Endometrial microvascular endothelial cells (primary cell): ENCODE data around the gene CD200R1L. TPM values are rescaled to one million over a fixed set of nuclear protein-coding genes. Genes with fewer than 3 reads are reported as not detected.

ENCODE experiments used
- in situ Hi-C: cut with HindIII; loops from 2 replicates; pipeline ENCODE4 v1.10.0; 2017; ENCODE audit warnings: low sequenced_read_pairs, low pct_unique_long_range_greater_than_20kb; ENCODE audit errors: inconsistent ontology term
- total RNA-seq: library from RNA; depleted of rRNA; stranded (reverse); fragments of >200 nt; gene quantifications from one replicate; pipeline ENCODE4 v1.2.3, GENCODE V29; 2015; ENCODE audit errors: inconsistent ontology term

The CD200R1L gene
- total RNA-seq, 1 donor from 2014 or later: not detected

DNA sequence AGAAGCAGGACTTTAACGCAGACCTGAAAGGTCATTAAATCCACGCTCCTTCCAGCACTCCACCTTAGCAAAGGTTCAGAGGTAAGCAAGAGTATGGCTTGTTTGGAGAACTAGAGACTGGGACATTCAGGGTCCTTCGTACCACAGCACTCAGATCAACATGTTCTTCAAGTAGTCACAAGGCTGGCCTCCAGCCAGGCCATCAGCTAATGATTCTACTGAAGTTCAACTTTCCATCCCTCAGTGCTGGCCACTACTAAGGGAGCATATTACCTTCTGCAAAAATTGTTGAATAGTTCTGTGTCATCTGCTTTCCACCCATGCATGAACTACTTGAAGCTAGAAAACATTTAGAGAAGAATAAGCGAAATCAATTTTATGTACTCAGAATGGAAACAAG, 17.6 kb downstream of the CD200R1L start:
- in situ Hi-C loops: no loop called here

DNA sequence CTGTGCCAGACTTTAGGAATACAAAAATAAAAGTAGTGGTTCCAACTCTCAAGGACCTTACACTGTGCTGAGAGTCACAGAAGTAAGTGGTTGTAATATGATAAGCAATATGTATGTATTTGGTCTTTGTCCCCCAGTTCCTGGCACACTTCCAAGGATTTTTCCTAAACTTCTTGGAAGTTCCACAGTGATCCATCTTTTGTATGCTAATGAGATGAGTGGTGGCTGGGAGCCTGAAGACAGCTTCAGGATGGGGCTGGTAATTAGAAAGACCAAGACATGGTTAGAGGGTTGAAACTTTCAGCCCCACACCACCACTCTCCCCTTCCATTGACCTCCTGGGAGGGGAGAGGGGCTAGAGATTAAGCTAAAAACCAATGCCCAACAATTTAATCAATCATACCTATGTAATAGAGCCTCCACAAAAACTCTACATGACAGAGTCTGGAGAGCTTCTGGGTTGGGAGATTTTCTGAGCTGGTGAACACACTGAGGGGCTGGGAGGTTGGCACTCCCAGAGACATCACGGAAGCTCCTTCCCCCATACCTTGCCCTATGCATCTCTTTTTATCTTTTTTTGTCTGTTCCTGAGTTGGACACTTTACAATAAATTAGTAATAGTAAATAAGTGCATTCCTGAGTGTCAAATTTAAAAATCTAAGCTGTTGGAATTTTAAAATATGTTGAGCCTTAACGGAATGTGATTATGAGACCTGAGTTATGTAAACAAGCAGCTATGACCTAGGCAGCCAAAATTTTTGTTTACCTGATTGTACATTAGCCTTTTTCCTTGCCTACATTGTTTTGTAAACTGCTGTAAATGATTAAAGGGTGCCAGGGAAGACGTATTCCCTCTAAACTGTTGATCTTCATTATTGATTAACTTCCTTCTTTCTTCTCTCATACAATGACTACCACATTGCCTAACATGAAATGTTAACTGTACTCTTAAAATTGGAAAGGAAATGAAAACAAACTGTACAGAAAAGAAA, 24.3 kb downstream of the CD200R1L start:
- in situ Hi-C loops: no loop called here

DNA sequence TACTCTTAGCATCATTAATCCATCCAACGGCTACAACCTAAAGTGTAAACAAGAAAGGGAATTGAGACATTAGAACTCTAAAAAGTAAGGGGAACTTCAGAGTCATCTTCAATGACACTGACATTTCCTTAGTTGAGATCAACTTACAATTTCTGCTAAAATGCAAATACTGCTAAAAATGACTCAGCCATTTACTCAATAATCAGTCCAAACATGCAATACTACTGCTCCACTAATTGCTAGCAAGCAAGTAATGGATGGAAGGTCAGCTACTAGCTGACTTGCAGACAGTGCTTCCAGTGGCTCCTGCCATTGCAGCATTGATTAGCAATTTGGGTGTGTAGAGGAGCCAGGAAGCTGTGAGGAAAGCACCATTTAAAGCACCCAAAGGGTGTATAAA, 28.4 kb downstream of the CD200R1L start:
- in situ Hi-C loops: no loop called here

DNA sequence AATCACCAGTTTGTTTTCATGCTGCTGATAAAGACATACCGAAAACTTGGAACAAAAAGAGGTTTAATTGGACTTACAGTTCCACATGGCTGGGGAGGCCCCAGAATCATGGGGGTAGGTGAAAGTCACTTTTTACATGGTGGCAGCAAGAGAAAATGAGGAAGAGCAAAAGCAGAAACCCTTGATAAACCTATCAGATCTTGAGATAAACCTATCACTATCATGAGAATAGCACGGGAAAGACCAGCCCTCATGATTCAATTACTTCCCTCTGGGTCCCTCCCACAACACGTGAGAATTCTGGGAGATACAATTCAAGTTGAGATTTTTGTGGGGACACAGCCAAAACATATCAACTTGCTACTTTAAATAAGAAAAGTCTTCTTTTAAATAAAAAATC, 28.9 kb downstream of the CD200R1L start:
- in situ Hi-C loops: no loop called here

DNA sequence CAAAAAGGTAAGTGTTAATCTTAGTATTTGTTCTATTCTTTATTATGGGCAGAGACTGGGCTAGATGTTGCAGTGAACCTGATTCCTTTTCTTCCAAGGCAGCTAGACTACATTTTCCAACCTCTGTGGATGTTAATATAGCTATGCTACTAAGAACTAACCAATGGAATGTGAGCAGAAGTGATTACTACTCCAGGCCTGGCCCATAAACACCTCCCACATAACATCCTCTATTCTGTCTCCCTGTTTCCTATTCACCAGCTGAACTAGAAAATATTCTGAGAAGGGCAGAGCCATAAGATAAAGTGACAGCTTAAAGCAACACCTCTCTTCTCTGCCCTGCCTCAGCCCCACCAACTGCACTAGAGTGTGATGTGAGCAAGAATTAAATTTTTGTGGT, 29.4 kb downstream of the CD200R1L start:
- in situ Hi-C loops: no loop called here

DNA sequence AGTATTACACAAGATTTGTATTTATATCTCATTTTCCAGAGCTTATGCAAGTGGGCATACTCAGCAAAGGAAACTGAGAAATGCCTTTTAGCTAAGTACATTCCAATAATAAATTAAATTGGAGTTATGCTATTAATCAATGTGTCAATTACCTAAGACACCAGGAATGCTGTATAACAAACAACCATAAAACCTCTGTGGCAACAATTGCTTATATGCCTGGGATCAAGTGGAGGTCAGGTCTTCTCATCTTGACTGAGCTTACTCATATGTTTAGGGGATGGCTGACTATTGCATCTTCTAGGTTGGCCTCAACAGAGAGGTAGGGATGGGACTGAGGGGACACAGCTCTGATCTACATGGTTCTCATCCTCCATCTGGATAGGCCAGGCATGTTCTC, 30.7 kb downstream of the CD200R1L start:
- in situ Hi-C loops: no loop called here

DNA sequence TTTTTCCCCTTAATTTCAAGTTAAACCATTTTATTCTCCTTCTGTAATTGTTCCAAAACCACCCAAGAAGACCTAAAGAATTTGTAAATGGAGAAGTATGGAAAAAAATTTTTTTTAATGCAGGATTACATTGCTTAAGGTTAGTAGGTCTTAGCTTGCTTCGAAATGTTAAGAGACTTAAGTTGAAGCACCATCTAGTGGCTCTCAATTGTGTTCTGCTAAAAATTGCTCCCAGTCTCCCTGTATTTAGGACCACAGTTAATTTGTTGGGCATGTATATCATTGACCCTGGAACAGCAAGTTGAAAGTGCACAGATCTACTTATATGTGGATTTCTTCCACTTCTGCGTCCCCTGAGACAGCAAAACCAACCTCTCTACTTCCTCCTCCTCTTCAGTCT, 32.4 kb downstream of the CD200R1L start:
- in situ Hi-C loops: no loop called here

DNA sequence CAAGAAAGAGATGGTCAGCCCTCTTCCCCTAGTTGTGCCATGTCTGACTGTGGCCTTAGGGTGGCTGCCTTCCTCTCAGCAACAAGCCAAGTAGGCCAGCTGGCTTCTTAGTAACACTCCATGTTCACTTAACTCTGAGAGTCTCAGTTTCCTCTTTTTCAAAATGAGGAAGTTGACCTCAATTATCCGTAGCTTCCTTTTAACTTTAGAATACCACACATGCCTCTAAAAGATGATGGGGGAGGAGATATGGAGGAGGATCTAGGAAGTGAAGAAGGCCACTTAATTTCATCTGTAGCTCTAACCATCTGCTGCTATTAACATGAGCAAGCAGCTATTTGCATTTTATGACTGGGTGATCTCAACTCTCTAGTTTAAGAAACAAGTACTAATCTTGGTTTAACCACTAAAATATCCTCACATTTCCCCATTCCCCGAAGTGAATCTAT, 32.9 kb downstream of the CD200R1L start:
- in situ Hi-C loops: no loop called here

DNA sequence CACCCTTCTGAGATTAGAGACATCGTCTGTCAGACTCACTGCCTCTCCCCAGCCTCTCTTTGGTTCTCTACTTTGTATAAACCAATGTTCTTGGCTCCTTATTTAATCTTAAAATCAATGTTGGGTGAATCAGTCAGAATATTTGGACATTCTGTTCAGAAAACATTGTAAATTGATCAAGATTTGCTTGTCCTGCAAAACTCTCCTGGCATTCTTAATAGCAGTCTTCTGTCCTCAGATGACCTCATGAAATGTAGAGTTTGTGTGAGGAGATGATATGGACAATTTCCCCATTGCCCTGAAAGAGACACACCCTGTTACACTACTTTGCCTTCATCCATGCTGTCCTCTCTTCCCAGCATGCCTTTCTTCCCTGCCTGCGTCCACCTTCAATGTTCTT, 33.6 kb downstream of the CD200R1L start:
- in situ Hi-C loops: no loop called here

DNA sequence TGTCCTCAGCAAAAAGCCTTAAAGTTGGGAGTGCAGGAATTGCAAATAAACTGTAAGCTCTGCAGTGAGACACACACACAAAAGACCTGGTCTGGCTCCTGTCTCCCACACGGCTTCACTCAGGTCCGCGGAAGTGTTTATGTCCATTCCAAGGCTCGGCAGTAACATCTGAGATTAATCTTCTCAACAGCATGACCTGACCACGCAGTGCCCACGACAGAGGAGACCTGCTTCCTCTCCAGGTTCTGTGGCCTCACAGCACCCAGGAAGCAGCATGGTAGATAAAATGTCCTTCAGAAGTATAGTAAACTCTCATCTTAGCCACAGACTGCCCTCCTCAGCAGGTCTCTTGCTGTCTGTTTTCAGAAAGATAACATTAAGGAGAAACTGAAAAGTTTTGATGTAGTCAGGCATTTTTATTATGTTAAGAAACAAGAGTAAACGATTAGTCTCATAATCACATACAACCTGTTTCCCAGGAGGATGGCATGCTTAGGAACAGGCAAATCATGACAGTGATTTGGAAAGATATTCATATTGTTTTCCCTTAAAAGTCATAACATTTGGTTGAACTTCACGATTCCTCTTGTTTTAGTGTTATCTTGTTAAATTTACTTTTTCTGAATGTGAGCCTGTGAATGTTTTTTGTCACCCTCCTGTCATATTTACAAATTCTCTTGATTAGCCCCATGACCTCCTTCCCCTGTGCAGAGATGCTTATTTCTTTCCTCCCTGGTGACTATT, 34.6 kb downstream of the CD200R1L start:
- in situ Hi-C loops: no loop called here

DNA sequence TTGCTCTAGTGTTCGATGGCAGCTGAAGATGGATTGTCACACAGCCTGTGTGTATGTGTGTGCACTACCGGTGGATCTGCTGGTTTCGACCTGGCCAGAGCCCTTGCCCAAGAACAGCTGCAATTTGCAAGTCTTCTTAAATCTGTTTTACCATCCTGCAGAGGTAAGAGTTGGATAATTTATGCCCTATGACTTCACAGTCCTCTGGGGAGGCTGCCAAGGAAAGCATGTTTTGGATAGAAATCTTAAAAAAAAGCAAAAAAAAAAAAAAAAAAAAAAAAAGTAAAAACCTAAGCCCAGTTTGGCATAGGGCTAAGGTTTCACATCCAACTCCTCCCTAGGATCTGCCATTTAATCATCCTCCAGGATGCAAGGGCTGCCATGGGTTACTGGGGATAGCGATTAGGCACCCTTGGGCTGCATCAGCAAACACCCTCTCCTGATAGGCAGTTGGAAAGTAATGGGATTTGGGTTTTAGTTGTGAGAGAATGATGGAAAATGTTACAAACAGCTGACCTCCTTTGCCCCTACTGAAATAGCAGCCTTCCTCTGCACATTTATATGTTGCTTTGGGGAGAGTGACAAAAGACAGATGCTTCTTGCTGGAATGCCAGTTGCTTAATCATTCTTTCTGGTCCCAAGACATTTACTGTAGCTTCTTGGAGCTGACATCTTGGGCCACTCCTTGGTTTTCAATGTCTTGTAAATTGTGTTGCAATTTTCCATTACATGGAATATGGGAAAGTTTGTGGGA, 35.4 kb downstream of the CD200R1L start:
- in situ Hi-C loops: no loop called here

DNA sequence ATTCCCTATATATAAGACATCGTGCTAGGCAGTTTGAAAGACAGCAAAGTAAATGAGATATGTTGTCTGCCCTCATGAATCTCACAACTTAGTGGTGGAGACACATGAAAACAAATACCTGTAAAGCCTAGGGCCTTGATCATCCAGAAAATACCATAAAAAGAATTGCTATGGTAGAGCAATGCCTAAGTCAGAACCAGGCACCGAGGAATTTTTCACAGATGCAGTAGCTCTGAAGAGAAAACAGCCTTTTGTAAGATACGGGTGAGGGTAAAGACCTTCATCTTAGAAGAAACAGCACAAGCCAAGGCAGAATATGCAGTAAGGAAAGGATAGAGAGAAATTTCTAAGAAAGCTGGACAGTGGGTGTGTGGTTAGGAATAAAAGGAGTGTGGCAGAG, 36.1 kb downstream of the CD200R1L start:
- in situ Hi-C loops: no loop called here

DNA sequence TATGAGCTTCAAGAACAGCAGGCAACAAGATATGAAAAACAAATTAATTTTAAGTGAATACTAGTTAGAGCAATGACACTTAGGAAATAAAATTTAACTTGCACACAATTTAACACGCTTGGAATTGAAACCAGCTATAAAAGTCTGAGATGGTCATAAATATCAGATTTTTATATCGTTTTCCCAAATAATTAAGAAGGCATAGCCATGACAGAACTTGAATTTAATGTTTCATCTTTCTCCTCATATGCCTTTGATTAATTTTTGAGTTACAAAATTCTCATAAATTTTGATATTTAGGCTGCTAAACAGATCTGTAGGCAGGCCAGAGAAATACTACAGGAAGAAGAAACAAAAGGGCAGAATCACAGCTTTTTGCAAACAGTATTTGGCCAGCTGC, 38.5 kb downstream of the CD200R1L start:
- in situ Hi-C loops: no loop called here

DNA sequence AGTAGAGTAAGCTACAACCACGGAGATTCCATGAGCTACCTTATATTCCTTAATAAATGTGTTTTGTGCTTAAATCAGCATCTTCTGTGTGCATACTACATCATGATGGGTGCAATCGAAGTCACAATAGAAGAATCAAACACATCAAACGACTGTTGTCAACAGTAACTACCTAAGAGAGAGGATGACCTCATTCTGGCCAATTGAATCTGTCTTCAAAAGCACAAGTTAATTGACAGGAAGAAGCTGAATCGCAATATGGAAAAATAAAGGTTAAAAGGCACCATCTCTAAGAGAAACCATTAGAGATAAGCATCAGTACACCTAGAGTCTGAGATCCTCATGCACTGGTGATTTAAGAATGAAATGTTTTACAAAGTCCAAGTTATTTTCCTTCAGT, 39.0 kb downstream of the CD200R1L start:
- in situ Hi-C loops: no loop called here

DNA sequence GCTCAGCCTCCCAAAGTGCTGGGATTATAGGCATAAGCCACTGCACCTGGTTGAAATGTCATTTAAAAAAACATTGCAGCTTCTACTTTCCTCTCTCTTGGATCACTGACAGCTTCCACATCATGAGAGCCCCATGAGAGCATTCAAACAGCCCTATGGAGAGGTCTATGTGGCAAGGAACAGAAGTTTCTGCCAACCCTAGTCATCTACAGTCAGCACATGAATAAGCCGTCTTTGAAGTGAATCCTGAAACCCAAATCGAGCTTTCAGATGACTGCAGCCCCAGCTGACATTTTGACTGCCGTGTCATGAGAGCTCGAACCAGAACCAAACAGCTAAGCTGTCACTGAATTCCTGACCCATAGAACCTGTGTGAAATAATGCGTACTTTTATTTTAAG, 39.8 kb downstream of the CD200R1L start:
- in situ Hi-C loops: no loop called here

DNA sequence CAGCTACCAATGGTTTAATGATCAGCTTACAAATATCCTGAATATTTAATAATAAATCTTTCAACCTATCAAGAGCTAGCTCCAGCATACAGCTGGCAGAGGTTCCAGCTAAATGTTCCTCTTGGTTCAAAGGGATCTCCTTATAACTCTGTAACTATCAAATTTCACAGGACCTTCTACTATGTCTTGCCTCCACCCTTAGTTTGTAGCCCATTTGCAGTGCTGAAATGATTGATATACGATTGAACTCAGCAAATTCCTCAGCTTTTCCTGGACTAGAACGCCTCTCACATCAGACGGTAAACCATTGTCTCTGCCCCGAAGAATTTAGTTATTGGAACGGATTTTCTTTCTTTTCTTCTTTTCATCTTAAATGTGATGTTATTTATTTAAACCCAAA, 41.5 kb downstream of the CD200R1L start:
- in situ Hi-C loops: no loop called here

DNA sequence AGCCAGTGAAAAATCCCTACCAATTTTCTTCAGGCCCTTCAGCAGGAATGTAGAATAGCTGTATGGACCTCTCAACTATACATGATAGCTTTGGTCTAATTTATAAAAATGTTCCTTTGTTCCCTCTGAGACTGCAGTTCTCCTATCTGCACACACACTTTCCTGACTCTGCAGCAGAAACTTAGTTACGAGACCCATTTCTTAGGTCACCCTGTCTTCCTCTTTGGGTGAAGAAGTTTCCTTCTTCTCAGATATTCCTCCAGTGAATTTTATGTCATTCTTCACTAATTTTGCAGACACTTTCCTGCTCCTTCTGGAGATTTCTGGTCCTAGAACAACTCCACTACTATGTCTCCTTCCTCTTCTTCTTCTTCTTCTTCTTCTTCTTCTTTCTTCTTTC, 42.6 kb downstream of the CD200R1L start:
- in situ Hi-C loops: no loop called here

DNA sequence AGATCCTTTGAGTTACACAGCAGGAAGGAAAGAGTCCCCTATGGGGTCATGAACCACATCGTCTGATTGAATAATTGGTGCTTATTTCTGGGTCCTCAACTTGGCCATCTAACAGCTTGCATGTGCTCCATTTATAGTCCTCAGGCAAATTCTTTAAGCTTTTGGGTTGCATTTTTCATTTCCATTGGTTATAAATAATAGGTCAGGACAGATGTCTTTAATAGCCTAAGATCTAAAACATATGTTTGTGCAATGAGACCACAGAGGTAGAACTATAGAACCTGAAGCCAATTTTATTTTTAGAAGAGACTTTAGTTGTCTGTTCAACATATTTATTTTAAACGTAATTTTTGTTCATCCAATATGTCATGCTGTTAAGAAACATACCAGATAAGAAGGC, 43.2 kb downstream of the CD200R1L start:
- in situ Hi-C loops: no loop called here

DNA sequence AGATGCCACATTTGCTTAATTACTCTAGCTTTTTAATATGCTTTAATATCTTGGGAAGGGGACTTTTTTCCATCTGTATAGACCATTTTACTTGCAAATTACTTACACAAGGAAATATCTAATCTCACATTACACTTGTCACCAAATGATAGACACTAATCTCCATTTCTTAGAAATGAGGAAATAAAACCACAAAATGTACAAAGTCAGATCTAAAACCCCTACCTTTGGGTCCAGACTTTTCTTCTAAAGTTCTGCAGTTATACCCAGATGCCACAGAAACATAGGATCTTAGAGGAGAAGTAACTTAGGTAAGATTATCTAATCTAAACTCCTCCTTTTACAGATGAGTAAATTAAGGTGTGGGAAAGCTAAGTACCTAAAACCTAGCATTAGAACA, 44.3 kb downstream of the CD200R1L start:
- in situ Hi-C loops: no loop called here
